Neuronal stem cell (in vitro differentiated cells): ENCODE measurements around the gene CMSS1.

Experiments
- DNase-seq: peaks from one replicate; pipeline ENCODE4 v3.0.0-alpha.2; 2013; ENCODE audit warnings: low spot score
- H2AFZ ChIP-seq: one replicate; pipeline ENCODE4 v1.6.1; 2013; ENCODE audit warnings: mild to moderate bottlenecking, low read length, inconsistent platforms
- H2AK5ac ChIP-seq: 2 replicates; pipeline ENCODE4 v1.6.1; 2013; ENCODE audit warnings: low read depth, mild to moderate bottlenecking, inconsistent platforms, low read length, moderate library complexity, mixed read lengths
- H2BK120ac ChIP-seq: 2 replicates; pipeline ENCODE4 v1.6.1; 2013; ENCODE audit warnings: low read depth, mild to moderate bottlenecking, inconsistent platforms, low read length, moderate library complexity, mixed read lengths
- H2BK12ac ChIP-seq: one replicate; pipeline ENCODE4 v1.6.1; 2013; ENCODE audit warnings: low read length, inconsistent platforms
- H2BK15ac ChIP-seq: 2 replicates; pipeline ENCODE4 v1.6.1; 2013; ENCODE audit warnings: mild to moderate bottlenecking, low read length, inconsistent platforms, mixed read lengths
- H2BK5ac ChIP-seq: one replicate; pipeline ENCODE4 v1.6.1; 2013; ENCODE audit warnings: inconsistent platforms, mild to moderate bottlenecking, low read length, moderate library complexity
- H3K14ac ChIP-seq: one replicate; pipeline ENCODE4 v1.6.1; 2013; ENCODE audit warnings: low read length, inconsistent platforms
- H3K18ac ChIP-seq: 2 replicates; pipeline ENCODE4 v1.6.1; 2013; ENCODE audit warnings: low read length, inconsistent platforms
- H3K23ac ChIP-seq: 2 replicates; pipeline ENCODE4 v1.6.1; 2013; ENCODE audit warnings: low read depth, mild to moderate bottlenecking, mixed read lengths, low read length, inconsistent platforms; ENCODE audit not compliant: poor library complexity
- H3K27ac ChIP-seq: replicated peaks from 3 replicates; pipeline ENCODE4 v1.5.1; 2013; ENCODE audit warnings: low read length, inconsistent platforms
- H3K27me3 ChIP-seq, 3 experiments: 2 replicates each; pipeline ENCODE4 v1.6.1; 2013; ENCODE audit warnings: low read length in 3 of 3, mild to moderate bottlenecking in 2 of 3, inconsistent platforms in 1 of 3, low read depth in 1 of 3, mixed read lengths in 1 of 3, moderate library complexity in 1 of 3; ENCODE audit not compliant: control insufficient read depth in 3 of 3, insufficient read depth in 3 of 3
- H3K36me3 ChIP-seq, 2 donors: replicated peaks in 1 of 2; 2 replicates each; pipeline ENCODE4 v1.6.1; 2013; ENCODE audit warnings: low read length in 2 of 2; ENCODE audit not compliant: control insufficient read depth in 2 of 2, insufficient read depth in 2 of 2
- H3K4ac ChIP-seq: 2 replicates; pipeline ENCODE4 v1.6.1; 2013; ENCODE audit warnings: inconsistent platforms, mild to moderate bottlenecking, low read length, moderate library complexity
- H3K4me1 ChIP-seq, 2 donors: 1 replicate in 1 of 2; 2 replicates in 1 of 2; pipeline ENCODE4 v1.6.1; 2013; ENCODE audit warnings: low read length in 2 of 2, low read depth in 1 of 2; ENCODE audit not compliant: control insufficient read depth in 2 of 2, insufficient read depth in 1 of 2
- H3K4me2 ChIP-seq: one replicate; pipeline ENCODE4 v1.6.1; 2013; ENCODE audit warnings: mild to moderate bottlenecking, low read length, inconsistent platforms; ENCODE audit not compliant: insufficient read depth, poor library complexity, severe bottlenecking
- H3K4me3 ChIP-seq, 2 donors: 2 replicates each; pipeline ENCODE4 v1.5.1; 2013; ENCODE audit warnings: low read length in 2 of 2, mild to moderate bottlenecking in 2 of 2, inconsistent platforms in 1 of 2, moderate library complexity in 1 of 2
- H3K79me1 ChIP-seq: one replicate; pipeline ENCODE4 v1.6.1; 2013; ENCODE audit warnings: low read depth, mild to moderate bottlenecking, inconsistent platforms, low read length, moderate library complexity
- H3K9ac ChIP-seq: one replicate; pipeline ENCODE4 v1.6.1; 2013; ENCODE audit warnings: mild to moderate bottlenecking, low read depth, low read length, inconsistent platforms; ENCODE audit not compliant: poor library complexity
- H3K9me3 ChIP-seq, 2 donors: replicated peaks in 1 of 2; 2 replicates each; pipeline versions ENCODE3 to v1.6.1; 2013; ENCODE audit warnings: low read length in 2 of 2, mild to moderate bottlenecking in 2 of 2, inconsistent platforms in 1 of 2, low read depth in 1 of 2, mixed read lengths in 1 of 2, moderate library complexity in 1 of 2; ENCODE audit not compliant: control insufficient read depth in 2 of 2, insufficient read depth in 1 of 2
- H4K8ac ChIP-seq: one replicate; pipeline ENCODE4 v1.6.1; 2013; ENCODE audit warnings: low read depth, mild to moderate bottlenecking, inconsistent platforms, low read length, moderate library complexity
- H4K91ac ChIP-seq: one replicate; pipeline ENCODE4 v1.6.1; 2013; ENCODE audit warnings: low read length, low read depth, mild to moderate bottlenecking, inconsistent platforms; ENCODE audit not compliant: poor library complexity
- WGBS, 2 donors: extraction: QIAGEN DNeasy Blood & Tissue Kit; methylation state at CpG; one replicate each; pipeline ENCODE4 v1.1.7; 2013; ENCODE audit warnings: missing lambda C conversion rate in 2 of 2, mixed read lengths in 1 of 2; ENCODE audit not compliant: insufficient read length in 2 of 2, insufficient replicate concordance in 1 of 2; ENCODE audit errors: extremely low coverage in 2 of 2; 5-methylcytosine and 5-hydroxymethylcytosine counted together

Gene CMSS1

DNA sequence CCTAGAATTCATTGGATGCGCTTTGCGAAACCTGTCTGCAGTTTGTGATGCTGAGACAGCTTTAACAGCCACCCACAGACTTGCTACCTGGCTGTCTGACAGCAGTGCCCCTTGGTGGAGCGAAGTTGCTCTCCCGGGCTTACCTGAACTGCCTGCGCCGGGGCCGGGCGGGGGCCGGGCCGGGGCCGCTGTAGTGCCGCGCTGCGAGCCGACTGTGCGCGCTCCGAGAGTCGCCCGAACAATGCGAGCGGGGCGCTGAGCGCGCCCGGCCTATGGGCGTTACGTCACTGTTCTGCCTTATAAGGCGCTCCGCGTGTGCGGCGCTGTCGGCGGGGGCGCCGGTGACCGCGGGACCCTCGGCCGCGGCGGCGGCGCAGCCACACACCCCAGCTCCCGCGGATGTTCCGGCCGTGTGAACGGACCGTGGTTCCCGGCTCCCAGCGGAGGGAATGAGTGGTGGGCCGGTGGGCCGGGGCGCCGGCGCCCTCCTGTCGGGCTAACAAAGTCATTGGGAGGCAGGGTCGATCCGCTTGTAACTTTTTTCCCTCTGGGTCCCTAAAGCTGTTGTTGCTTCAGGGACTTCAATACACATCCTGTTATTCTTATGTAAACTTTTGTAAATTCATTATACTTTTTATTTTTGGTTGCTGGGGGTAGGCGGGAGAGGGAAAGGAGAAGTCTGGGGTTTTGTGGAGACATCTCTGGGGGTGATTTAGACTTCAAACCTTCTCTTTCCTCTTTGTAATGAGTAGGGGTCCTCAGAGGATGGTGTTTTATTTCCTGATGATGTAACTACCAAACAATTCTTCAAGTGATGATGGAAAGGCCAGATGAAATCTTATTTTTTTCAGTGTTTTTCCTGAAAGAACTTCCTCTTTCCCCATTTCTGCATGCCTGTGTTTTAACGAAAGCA is 58.5 kb downstream of the CMSS1 start:
- Histone ChIP-seq H2BK12ac (no peak overlapping the region), H2BK120ac (no peak overlapping the region), H2AFZ (peak overlapping the region; percentile 92), H4K8ac (no peak overlapping the region), H3K4me2 (peak overlapping the region; percentile 80), H3K9me3 (no peaks in the 10 kb centered on the region), H3K27ac (no peak overlapping the region), H4K91ac (no peak overlapping the region), H3K23ac (no peak overlapping the region), H3K4ac (no peak overlapping the region), H2BK15ac (no peak overlapping the region), H3K27me3 (no peaks in the 10 kb centered on the region), H3K9ac (peak overlapping the region; percentile 67), H2BK5ac (no peak overlapping the region), H3K14ac (no peak overlapping the region), H3K4me1 (peaks cover 5% of the 10 kb centered on the region in 2 donors), H3K79me1 (no peaks in the 10 kb centered on the region), H3K18ac (peak overlapping the region; percentile 90), H2AK5ac (no peak overlapping the region), H3K4me3 (peak overlapping the region; percentile 86 to 89), H3K36me3 (peaks cover 0 to 10% of the 10 kb centered on the region in 2 donors)
- no CpG with 5 or more reads among the region's 63 CpGs for WGBS, 2 donors
- DNase-seq, result peak; percentile 83

DNA sequence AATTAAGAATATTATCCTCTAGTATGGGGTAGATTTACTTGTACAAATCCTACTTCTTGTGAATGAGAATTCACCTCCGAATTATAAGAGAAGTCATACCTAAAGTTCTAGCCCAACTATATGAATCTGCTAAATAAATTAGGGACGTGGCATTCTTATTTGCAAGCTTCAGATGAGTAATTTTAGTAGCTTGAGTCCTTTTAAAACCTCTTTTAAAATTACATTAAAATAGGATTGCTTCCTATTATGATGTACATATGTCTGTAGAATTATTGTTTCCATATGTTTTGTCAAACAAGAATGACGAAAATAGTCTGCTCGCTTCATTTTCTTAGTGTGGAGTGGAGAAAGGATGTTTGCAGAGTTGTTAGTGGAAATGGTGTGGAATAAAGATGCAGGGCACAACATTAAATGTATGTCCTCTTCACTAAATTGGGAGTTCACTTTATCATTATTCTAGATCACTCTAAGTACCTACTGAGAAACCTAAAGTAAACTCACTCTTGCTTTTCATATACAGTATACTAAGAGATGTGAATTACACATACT is 59.4 kb downstream of the CMSS1 start:
- no peaks in the 10 kb centered on the region for H3K27me3 ChIP-seq
- H2BK15ac ChIP-seq, result no peak overlapping the region
- H2AFZ ChIP-seq, result no peak overlapping the region
- no peak overlapping the region for H3K9ac ChIP-seq
- no peaks in the 10 kb centered on the region for H3K79me1 ChIP-seq
- no peak overlapping the region for H3K4me3 ChIP-seq
- no peak overlapping the region for H3K18ac ChIP-seq
- no peak overlapping the region for H3K23ac ChIP-seq
- peaks cover 0 to 2% of the 10 kb centered on the region in 2 donors for H3K36me3 ChIP-seq
- H4K8ac ChIP-seq, result no peak overlapping the region
- no peak for DNase-seq
- H3K14ac ChIP-seq, result no peak overlapping the region
- no peak overlapping the region for H3K4ac ChIP-seq
- no peak overlapping the region for H2BK5ac ChIP-seq
- no peak overlapping the region for H2AK5ac ChIP-seq
- H2BK120ac ChIP-seq, result no peak overlapping the region
- H3K9me3 ChIP-seq, result no peaks in the 10 kb centered on the region
- H3K4me1 ChIP-seq, result peaks cover 0 to 5% of the 10 kb centered on the region in 2 donors
- no peak overlapping the region for H4K91ac ChIP-seq
- H3K4me2 ChIP-seq, result no peak overlapping the region
- no CpG with 5 or more reads among the region's 4 CpGs for WGBS, 2 donors
- H3K27ac ChIP-seq, result no peak overlapping the region
- H2BK12ac ChIP-seq, result no peak overlapping the region

DNA sequence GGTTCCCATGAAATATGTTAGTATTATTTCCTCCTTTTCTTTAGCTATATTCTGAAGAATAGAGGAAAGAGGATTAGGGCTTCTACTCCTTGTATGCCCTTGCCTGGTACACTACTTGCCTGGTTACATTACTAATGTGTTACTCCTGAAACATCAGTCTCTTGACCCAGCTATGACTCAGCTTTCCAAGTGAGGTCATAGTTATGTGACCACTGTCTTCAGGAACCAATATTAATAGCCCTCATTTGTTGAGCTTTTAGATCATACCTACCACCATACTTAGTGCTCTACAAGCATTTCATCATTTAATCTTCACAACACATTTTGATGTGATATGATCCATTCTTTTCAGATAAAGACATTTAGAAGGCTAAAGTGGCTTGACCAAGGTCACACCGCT is 60.3 kb downstream of the CMSS1 start:
- Histone ChIP-seq H3K4ac (no peak overlapping the region), H4K91ac (no peak overlapping the region), H2BK15ac (no peak overlapping the region), H3K14ac (no peak overlapping the region), H4K8ac (no peak overlapping the region), H2BK120ac (no peak overlapping the region), H3K4me3 (no peak overlapping the region), H3K23ac (no peak overlapping the region), H2BK5ac (no peak overlapping the region), H3K9me3 (no peaks in the 10 kb centered on the region), H3K9ac (no peak overlapping the region), H3K36me3 (no peaks in the 10 kb centered on the region), H2BK12ac (no peak overlapping the region), H2AK5ac (no peak overlapping the region), H3K4me1 (peaks cover 0 to 5% of the 10 kb centered on the region in 2 donors), H3K27me3 (no peaks in the 10 kb centered on the region), H2AFZ (no peak overlapping the region), H3K18ac (no peak overlapping the region), H3K79me1 (no peaks in the 10 kb centered on the region), H3K27ac (no peak overlapping the region), H3K4me2 (no peak overlapping the region)
- no CpG with 5 or more reads among the region's 1 CpG for WGBS, 2 donors
- DNase-seq, result no peak

DNA sequence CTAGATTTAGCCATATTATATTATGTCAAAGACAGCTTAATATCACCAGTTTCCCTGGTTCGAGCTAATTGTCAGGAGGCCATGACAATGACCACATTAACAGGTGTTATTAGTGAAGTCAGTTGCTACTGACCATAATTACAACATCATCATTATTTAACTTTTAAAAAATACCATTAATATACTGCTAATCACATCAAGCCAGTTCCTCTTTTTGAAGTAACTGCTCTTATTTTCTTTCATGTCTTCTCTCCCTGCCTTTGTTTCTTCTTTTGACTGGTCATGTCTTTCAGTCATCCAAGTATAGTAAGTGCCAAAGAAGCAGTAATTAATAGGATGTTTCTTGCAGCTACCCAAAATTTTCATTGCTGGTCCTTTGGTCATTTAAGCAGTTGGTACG is 61.6 kb downstream of the CMSS1 start:
- no peaks in the 10 kb centered on the region for H3K36me3 ChIP-seq
- DNase-seq, result no peak
- H2BK15ac ChIP-seq, result no peak overlapping the region
- H3K18ac ChIP-seq, result no peak overlapping the region
- no peak overlapping the region for H2BK120ac ChIP-seq
- no peak overlapping the region for H4K8ac ChIP-seq
- no peaks in the 10 kb centered on the region for H3K27me3 ChIP-seq
- no peaks in the 10 kb centered on the region for H3K79me1 ChIP-seq
- no peak overlapping the region for H3K4me3 ChIP-seq
- H3K14ac ChIP-seq, result no peak overlapping the region
- no peak overlapping the region for H2AFZ ChIP-seq
- no peak overlapping the region for H3K27ac ChIP-seq
- H3K9ac ChIP-seq, result no peak overlapping the region
- no CpG with 5 or more reads among the region's 2 CpGs for WGBS, 2 donors
- H3K4me2 ChIP-seq, result no peak overlapping the region
- H2BK12ac ChIP-seq, result no peak overlapping the region
- no peak overlapping the region for H4K91ac ChIP-seq
- H3K9me3 ChIP-seq, result no peaks in the 10 kb centered on the region
- H3K4ac ChIP-seq, result no peak overlapping the region
- no peak overlapping the region for H3K23ac ChIP-seq
- H2BK5ac ChIP-seq, result no peak overlapping the region
- no peak overlapping the region for H2AK5ac ChIP-seq
- H3K4me1 ChIP-seq, result peaks cover 0 to 6% of the 10 kb centered on the region in 2 donors
